GM23338 (cell line): ENCODE measurements around the gene ANXA2R. TPM values are rescaled to one million over a fixed set of nuclear protein-coding genes. Genes with fewer than 3 reads are reported as not detected.
A peak's percentile ranks its signal among the peaks of the same experiment; 100 is the strongest.
"Not testable (repeated sequence)": the region's sequence is repeated elsewhere in the genome, so short reads cannot be mapped to it uniquely, and the experiment has no call there.

Source experiments
- ATAC-seq: fragments of 200-7000 bp; cut with Tn5 transposase; 3 replicates; pipeline ENCODE4 v1.9.1; 2020
- DNase-seq: peaks from one replicate; pipeline ENCODE4 v3.0.0-alpha.2; 2015; ENCODE audit warnings: low spot score
- H2AFZ ChIP-seq: fragments of 200-600 bp; sonication (generic); 2 replicates; pipeline ENCODE4 v1.8.0; 2016; ENCODE audit warnings: antibody characterized with exemption, mild to moderate bottlenecking, moderate library complexity
- H3F3A ChIP-seq: fragments of 200-600 bp; sonication (generic); replicated peaks from 2 replicates; pipeline ENCODE4 v1.8.0; 2017; ENCODE audit warnings: antibody characterized with exemption, mixed run types, low read depth
- H3K27ac ChIP-seq: fragments of 200-600 bp; sonication (generic); 2 replicates; pipeline ENCODE4 v1.6.1; 2016; ENCODE audit warnings: low read depth
- H3K27me3 ChIP-seq: fragments of 200-600 bp; sonication (generic); 2 replicates; pipeline ENCODE4 v1.8.0; 2016; ENCODE audit warnings: mild to moderate bottlenecking, mixed run types, moderate library complexity; ENCODE audit not compliant: insufficient read depth
- H3K36me3 ChIP-seq: fragments of 200-600 bp; sonication (generic); 2 replicates; pipeline ENCODE4 v1.8.0; 2016; ENCODE audit warnings: mild to moderate bottlenecking; ENCODE audit not compliant: insufficient read depth
- H3K4me1 ChIP-seq: fragments of 200-600 bp; sonication (generic); 2 replicates; pipeline ENCODE4 v1.8.0; 2016; ENCODE audit warnings: mild to moderate bottlenecking, moderate library complexity; ENCODE audit not compliant: insufficient read depth
- H3K4me2 ChIP-seq: fragments of 200-600 bp; sonication (generic); 2 replicates; pipeline ENCODE4 v1.7.1; 2017; ENCODE audit warnings: mixed run types
- H3K4me3 ChIP-seq: fragments of 200-600 bp; sonication (generic); 2 replicates; pipeline ENCODE4 v1.6.1; 2016; ENCODE audit warnings: mixed run types
- H3K79me2 ChIP-seq: fragments of 200-600 bp; sonication (generic); replicated peaks from 2 replicates; pipeline ENCODE4 v1.8.0; 2017; ENCODE audit warnings: mild to moderate bottlenecking; ENCODE audit not compliant: insufficient read depth
- H3K9me2 ChIP-seq: fragments of 200-600 bp; sonication (generic); 2 replicates; pipeline ENCODE4 v1.8.0; 2017; ENCODE audit not compliant: insufficient read depth
- H4K20me1 ChIP-seq: fragments of 200-600 bp; sonication (generic); replicated peaks from 2 replicates; pipeline ENCODE4 v1.8.0; 2017; ENCODE audit warnings: mild to moderate bottlenecking; ENCODE audit not compliant: insufficient read depth
- H3K27ac Mint-ChIP-seq: 2 replicates; pipeline ENCODE4 v1.8.0; 2020; ENCODE audit warnings: inconsistent platforms, mild to moderate bottlenecking, moderate library complexity, mixed read lengths
- H3K27me3 Mint-ChIP-seq: 3 replicates; pipeline ENCODE4 v1.8.0; 2022; ENCODE audit warnings: low read depth, mild to moderate bottlenecking, moderate library complexity, mixed read lengths, inconsistent platforms; ENCODE audit not compliant: insufficient read depth, poor library complexity
- H3K36me3 Mint-ChIP-seq: 3 replicates; pipeline ENCODE4 v1.8.0; 2021; ENCODE audit warnings: low read depth, mild to moderate bottlenecking, inconsistent platforms, moderate library complexity, mixed read lengths
- H3K4me1 Mint-ChIP-seq: 3 replicates; pipeline ENCODE4 v1.8.0; 2020; ENCODE audit warnings: mild to moderate bottlenecking, inconsistent platforms, mixed read lengths
- H3K4me3 Mint-ChIP-seq: 3 replicates; pipeline ENCODE4 v1.8.0; 2021; ENCODE audit warnings: moderate library complexity, mild to moderate bottlenecking, inconsistent platforms, mixed read lengths
- H3K9me3 Mint-ChIP-seq: 3 replicates; pipeline ENCODE4 v1.8.0; 2020; ENCODE audit warnings: moderate library complexity, mild to moderate bottlenecking, inconsistent platforms, mixed read lengths
- CREB1 ChIP-seq: fragments of 250-450 bp; sonication (Bioruptor Pico); IDR thresholded peaks from 2 replicates; pipeline ENCODE4 v1.5.0; 2020; ENCODE audit warnings: low read depth, mild to moderate bottlenecking, moderate library complexity
- EZH2 ChIP-seq: fragments of 200-600 bp; sonication (generic); IDR thresholded peaks from one replicate; pipeline ENCODE4 v1.8.0; 2017; ENCODE audit warnings: antibody characterized with exemption, mild to moderate bottlenecking, low read depth; ENCODE audit not compliant: unreplicated experiment
- EZH2phosphoT487 ChIP-seq: fragments of 200-600 bp; sonication (generic); IDR thresholded peaks from one replicate; pipeline ENCODE4 v1.8.1; 2018; ENCODE audit warnings: antibody characterized with exemption; ENCODE audit not compliant: unreplicated experiment
- JUNB ChIP-seq: IDR thresholded peaks from one replicate; pipeline ENCODE4 v1.6.1; 2016; ENCODE audit warnings: antibody characterized with exemption; ENCODE audit not compliant: unreplicated experiment
- NANOG ChIP-seq: IDR thresholded peaks from 2 replicates; pipeline ENCODE4 v1.6.1; 2016; ENCODE audit warnings: antibody characterized with exemption, borderline replicate concordance
- POLR2AphosphoS5 ChIP-seq: IDR thresholded peaks from 2 replicates; pipeline ENCODE4 v1.6.1; 2016; ENCODE audit warnings: antibody characterized with exemption, low read depth
- ZNF114 ChIP-seq: fragments of 250-450 bp; sonication (Bioruptor Pico); IDR thresholded peaks from 2 replicates; pipeline ENCODE4 v1.5.0; 2020; ENCODE audit warnings: mild to moderate bottlenecking, moderate library complexity
- ZNF331 ChIP-seq: fragments of 250-450 bp; sonication (Bioruptor Pico); IDR thresholded peaks from 2 replicates; pipeline ENCODE4 v1.5.0; 2020; ENCODE audit warnings: low read depth, mild to moderate bottlenecking, moderate library complexity
- polyA plus RNA-seq: library from polyadenylated mRNA; unstranded; fragments of >200 nt; fragmentation: Nextera tagmentation; extraction: Ambion mirVana; gene quantifications from 2 replicates; pipeline ENCODE4 v1.2.1, GENCODE V29; 2016
- total RNA-seq: library from RNA; depleted of rRNA; stranded (reverse); fragments of >200 nt; shearing (Covaris generic); gene quantifications from 2 replicates; pipeline ENCODE4 v1.2.3, GENCODE V29; 2014
- TF ChIP-seq, protein P1 (sequence below), 2 experiments: fragments of 200-600 bp in 1 of 2; sonication (generic) in 1 of 2; conservative IDR thresholded peaks; 2 replicates each; pipeline versions ENCODE4 v1.5.1 to v1.6.1; 2016 to 2017; ENCODE audit warnings: antibody characterized with exemption in 2 of 2, low read depth in 2 of 2, mild to moderate bottlenecking in 2 of 2, moderate library complexity in 1 of 2
- TF ChIP-seq, protein P2 (sequence below): IDR thresholded peaks from one replicate; pipeline ENCODE4 v1.6.1; 2018; ENCODE audit warnings: antibody characterized with exemption; ENCODE audit not compliant: unreplicated experiment

Gene ANXA2R
- total and polyA plus RNA-seq, 2 experiments from 2014 or later, result 0.21 TPM; not detected in 1

DNA sequence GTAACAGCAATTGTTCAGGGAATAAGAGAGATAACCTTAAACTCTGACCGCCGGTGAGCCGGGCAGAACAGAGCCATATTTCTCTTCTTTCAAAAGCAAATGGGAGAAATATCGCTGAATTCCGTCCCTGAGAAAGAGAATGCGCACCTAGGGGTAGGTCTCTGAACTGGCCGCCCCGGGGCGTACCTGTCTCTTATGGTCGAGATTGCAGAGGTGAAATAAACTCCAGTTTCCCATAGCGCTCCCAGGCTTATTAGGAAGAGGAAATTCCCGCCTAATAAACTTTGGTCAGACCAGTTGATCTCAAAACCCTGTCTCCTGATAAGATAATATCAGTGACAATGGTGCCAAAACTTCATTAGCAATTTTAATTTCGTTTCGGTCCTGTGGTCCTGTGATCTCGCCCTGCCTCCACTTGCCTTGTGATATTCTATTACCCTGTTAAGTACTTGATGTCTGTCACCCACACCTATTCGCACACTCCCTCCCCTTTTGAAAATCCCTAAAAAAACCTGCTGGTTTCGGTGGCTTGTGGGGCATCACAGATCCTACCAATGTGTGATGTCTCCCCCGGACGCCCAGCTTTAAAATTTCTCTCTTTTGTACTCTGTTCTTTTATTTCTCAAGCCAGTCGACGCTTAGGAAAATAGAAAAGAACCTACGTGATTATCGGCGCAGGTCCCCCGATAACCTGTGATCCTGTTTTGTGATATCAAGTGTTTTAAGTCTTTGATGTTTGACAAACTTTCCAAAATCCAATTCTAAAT is 14.8 kb downstream of the ANXA2R start:
- not testable (repeated sequence) for H3F3A ChIP-seq, H2AFZ ChIP-seq, ATAC-seq, H3K4me1 ChIP-seq, H4K20me1 ChIP-seq, H3K9me3 Mint-ChIP-seq, H3K27ac Mint-ChIP-seq, H3K79me2 ChIP-seq, H3K36me3 Mint-ChIP-seq, H3K9me2 ChIP-seq, DNase-seq, H3K36me3 ChIP-seq, H3K27ac ChIP-seq
- H3K4me2 ChIP-seq, result peak overlapping the region; percentile 3; the same call in 1 of the 2 replicates
- Mint-ChIP-seq H3K27me3 (peaks cover 92% of the 10 kb centered on the region), H3K4me3 (peak overlapping the region; percentile 43), H3K4me1 (peaks cover 13% of the 10 kb centered on the region)
- TF ChIP-seq NANOG (peak; percentile 18; the same call in 1 of the 2 replicates), EZH2 (peak; percentile 26)
- 0 out of 2 replicates have a peak overlapping the region, but pooled peaks have one; percentile 9 for H3K4me3 ChIP-seq
- peaks cover 100% of the 10 kb centered on the region for H3K27me3 ChIP-seq

DNA sequence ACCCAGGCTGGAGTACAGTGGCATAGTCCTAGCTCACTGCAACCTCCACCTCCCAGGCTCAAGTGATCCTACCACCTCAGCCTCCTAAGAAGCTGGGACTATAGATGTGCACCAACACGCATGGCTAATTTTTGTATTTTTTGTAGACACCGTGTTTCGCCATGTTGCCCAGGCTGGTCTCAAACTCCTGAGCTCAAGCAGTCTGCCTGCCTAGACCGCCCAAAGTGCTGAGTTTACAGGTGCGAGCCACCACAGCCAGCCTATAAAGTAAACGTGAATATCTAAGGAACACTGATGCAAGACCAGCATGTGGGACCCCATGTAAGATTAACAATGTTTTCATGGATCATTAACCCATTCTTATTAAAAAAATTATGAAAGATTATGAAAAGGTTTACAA is 15.9 kb downstream of the ANXA2R start:
- Histone ChIP-seq H3F3A (peaks cover 10% of the 10 kb centered on the region; the same call in 1 of the 2 replicates), H3K4me2 (no peak overlapping the region), H3K4me1 (peaks cover 17% of the 10 kb centered on the region), H3K36me3 (no peaks in the 10 kb centered on the region), H3K27ac (no peak overlapping the region), H3K4me3 (no peak overlapping the region), H3K27me3 (peaks cover 100% of the 10 kb centered on the region), H3K9me2 (no peaks in the 10 kb centered on the region), H3K79me2 (no peaks in the 10 kb centered on the region), H2AFZ (no peak overlapping the region), H4K20me1 (peaks cover 13% of the 10 kb centered on the region)
- H3K36me3 Mint-ChIP-seq, result no peaks in the 10 kb centered on the region
- ATAC-seq (no peak), DNase-seq (no peak)
- peaks cover 23% of the 10 kb centered on the region for H3K4me1 Mint-ChIP-seq
- no peak overlapping the region for H3K4me3 Mint-ChIP-seq
- no peak overlapping the region for H3K27ac Mint-ChIP-seq
- H3K27me3 Mint-ChIP-seq, result peaks cover 95% of the 10 kb centered on the region
- H3K9me3 Mint-ChIP-seq, result 0 out of 3 replicates have a peak, but pooled peaks cover 3% of the 10 kb centered on the region
- TF ChIP-seq JUNB (no peak), CREB1 (no peak), ZNF331 (CRISPR knock-in tag) (no peak), POLR2AphosphoS5 (no peak), ZNF114 (no peak), EZH2phosphoT487 (no peak)
- TF ChIP-seq, protein P1, sequence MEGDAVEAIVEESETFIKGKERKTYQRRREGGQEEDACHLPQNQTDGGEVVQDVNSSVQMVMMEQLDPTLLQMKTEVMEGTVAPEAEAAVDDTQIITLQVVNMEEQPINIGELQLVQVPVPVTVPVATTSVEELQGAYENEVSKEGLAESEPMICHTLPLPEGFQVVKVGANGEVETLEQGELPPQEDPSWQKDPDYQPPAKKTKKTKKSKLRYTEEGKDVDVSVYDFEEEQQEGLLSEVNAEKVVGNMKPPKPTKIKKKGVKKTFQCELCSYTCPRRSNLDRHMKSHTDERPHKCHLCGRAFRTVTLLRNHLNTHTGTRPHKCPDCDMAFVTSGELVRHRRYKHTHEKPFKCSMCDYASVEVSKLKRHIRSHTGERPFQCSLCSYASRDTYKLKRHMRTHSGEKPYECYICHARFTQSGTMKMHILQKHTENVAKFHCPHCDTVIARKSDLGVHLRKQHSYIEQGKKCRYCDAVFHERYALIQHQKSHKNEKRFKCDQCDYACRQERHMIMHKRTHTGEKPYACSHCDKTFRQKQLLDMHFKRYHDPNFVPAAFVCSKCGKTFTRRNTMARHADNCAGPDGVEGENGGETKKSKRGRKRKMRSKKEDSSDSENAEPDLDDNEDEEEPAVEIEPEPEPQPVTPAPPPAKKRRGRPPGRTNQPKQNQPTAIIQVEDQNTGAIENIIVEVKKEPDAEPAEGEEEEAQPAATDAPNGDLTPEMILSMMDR (conservative IDR thresholded peaks at IDR 0.05; ENCODE audit: low read depth in 2 of 2), result no peak
- TF ChIP-seq, protein P2, sequence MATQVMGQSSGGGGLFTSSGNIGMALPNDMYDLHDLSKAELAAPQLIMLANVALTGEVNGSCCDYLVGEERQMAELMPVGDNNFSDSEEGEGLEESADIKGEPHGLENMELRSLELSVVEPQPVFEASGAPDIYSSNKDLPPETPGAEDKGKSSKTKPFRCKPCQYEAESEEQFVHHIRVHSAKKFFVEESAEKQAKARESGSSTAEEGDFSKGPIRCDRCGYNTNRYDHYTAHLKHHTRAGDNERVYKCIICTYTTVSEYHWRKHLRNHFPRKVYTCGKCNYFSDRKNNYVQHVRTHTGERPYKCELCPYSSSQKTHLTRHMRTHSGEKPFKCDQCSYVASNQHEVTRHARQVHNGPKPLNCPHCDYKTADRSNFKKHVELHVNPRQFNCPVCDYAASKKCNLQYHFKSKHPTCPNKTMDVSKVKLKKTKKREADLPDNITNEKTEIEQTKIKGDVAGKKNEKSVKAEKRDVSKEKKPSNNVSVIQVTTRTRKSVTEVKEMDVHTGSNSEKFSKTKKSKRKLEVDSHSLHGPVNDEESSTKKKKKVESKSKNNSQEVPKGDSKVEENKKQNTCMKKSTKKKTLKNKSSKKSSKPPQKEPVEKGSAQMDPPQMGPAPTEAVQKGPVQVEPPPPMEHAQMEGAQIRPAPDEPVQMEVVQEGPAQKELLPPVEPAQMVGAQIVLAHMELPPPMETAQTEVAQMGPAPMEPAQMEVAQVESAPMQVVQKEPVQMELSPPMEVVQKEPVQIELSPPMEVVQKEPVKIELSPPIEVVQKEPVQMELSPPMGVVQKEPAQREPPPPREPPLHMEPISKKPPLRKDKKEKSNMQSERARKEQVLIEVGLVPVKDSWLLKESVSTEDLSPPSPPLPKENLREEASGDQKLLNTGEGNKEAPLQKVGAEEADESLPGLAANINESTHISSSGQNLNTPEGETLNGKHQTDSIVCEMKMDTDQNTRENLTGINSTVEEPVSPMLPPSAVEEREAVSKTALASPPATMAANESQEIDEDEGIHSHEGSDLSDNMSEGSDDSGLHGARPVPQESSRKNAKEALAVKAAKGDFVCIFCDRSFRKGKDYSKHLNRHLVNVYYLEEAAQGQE, result no peak
